Measurements from ENCODE around the gene DEDD2. TPM values are rescaled to one million over a fixed set of nuclear protein-coding genes. Genes with fewer than 3 reads are reported as not detected.

Gene DEDD2
- polyA plus RNA-seq, 1 of the 3 experiments (the other 2 are of a cell fraction), result 30.2 TPM

GRCh38 chr19:42178791-42179674, 38.4 kb downstream of the DEDD2 start:
- POLR2A ChIA-PET, result no interaction called here

GRCh38 chr19:42177686-42178019, 39.8 kb downstream of the DEDD2 start:
- Histone ChIP-seq H3K27me3 (ENCODE audit: insufficient read depth) (peaks cover 37% of the 10 kb centered on the region), H3K27ac (ENCODE audit: low read depth in 2 of 2, low read length in 1 of 2) (no peak overlapping the region)
- POLR2A ChIA-PET, result no interaction called here

More at GRCh38 chr19:42178791-42179674, 38.4 kb downstream of the DEDD2 start:
- CTCF ChIA-PET, result interaction anchor here (10.7 kb wide), 2 partner anchors 44 to 68 kb away, joined by 116 to 177 read pairs; partner anchors contain the start of gene POU2F2
- Histone ChIP-seq H3K9ac (no peak overlapping the region), H3K27me3 (ENCODE audit: insufficient read depth) (peaks cover 37% of the 10 kb centered on the region), H3K79me2 (ENCODE audit: insufficient read depth) (no peaks in the 10 kb centered on the region), H2AFZ (ENCODE audit: low read depth) (no peak overlapping the region), H3K4me1 (ENCODE audit: control insufficient read depth in 1 of 2, insufficient read depth in 2 of 2, low read depth in 1 of 2, low read length in 1 of 2) (peaks cover 0 to 7% of the 10 kb centered on the region in 2 experiments; a peak in 1 of 4 replicates), H3K27ac (ENCODE audit: low read depth in 2 of 2, low read length in 1 of 2) (no peak overlapping the region), H3K9me2 (no peaks in the 10 kb centered on the region), H3K4me3 (ENCODE audit: low read depth in 2 of 2, low read length in 1 of 2) (no peak overlapping the region; a peak in 1 of 4 replicates), H3K9me3 (no peaks in the 10 kb centered on the region), H3K36me3 (replicated peaks in 1 of 2; ENCODE audit: control insufficient read depth in 1 of 2, insufficient read depth in 2 of 2, low read length in 1 of 2) (no peaks in the 10 kb centered on the region), H4K20me1 (ENCODE audit: insufficient read depth) (no peaks in the 10 kb centered on the region), H3K4me2 (no peak overlapping the region), H3F3A (replicated peaks; ENCODE audit: insufficient read depth) (peaks cover 12% of the 10 kb centered on the region)
- TF ChIP-seq RAD21 (IDR thresholded peaks at IDR 0.05; ENCODE audit: low read length) (peak; percentile 19; the same call in 1 of the 2 replicates), CTCF (IDR thresholded peaks at IDR 0.05) (peak; percentile 50), EP300 (IDR thresholded peaks at IDR 0.05; ENCODE audit: borderline replicate concordance in 1 of 2, low read depth in 1 of 2, low read length in 1 of 2) (no peak)
- WGBS (ENCODE audit: low lambda C conversion rate), result 41% methylated on average over 13 of the region's 13 CpGs
- DNase-seq, result peak; percentile 74

More at GRCh38 chr19:42177686-42178019, 39.8 kb downstream of the DEDD2 start:
- H3K9me2 ChIP-seq, result no peaks in the 10 kb centered on the region
- peaks cover 12% of the 10 kb centered on the region for H3F3A ChIP-seq (replicated peaks; ENCODE audit: insufficient read depth)
- H3K9me3 ChIP-seq, result no peaks in the 10 kb centered on the region
- TF ChIP-seq TEAD4 (IDR thresholded peaks at IDR 0.05; ENCODE audit: borderline replicate concordance, insufficient read depth) (no peak), NRF1 (IDR thresholded peaks at IDR 0.05; ENCODE audit: low read depth, low read length) (no peak), YY1 (IDR thresholded peaks at IDR 0.05; ENCODE audit: low read depth) (no peak), GATA2 (CRISPR knock-in tag; IDR thresholded peaks at IDR 0.05) (no peak)
- H3K36me3 ChIP-seq (replicated peaks in 1 of 2; ENCODE audit: control insufficient read depth in 1 of 2, insufficient read depth in 2 of 2, low read length in 1 of 2), result no peaks in the 10 kb centered on the region
- no peak for DNase-seq
- no peak overlapping the region for H3K9ac ChIP-seq
- CTCF ChIA-PET, result interaction anchor here (0.8 to 3.9 kb wide), 8 partner anchors 19 to 102 kb away, joined by 3 to 32 read pairs (median 6); partner anchors contain the start of gene POU2F2
- peak overlapping the region; percentile 88 for H3K4me2 ChIP-seq
- WGBS (ENCODE audit: low lambda C conversion rate), result 65% methylated on average over 3 of the region's 3 CpGs
- H2AFZ ChIP-seq (ENCODE audit: low read depth), result peak overlapping the region; percentile 59; the same call in 1 of the 2 replicates
- H3K4me1 ChIP-seq (ENCODE audit: control insufficient read depth in 1 of 2, insufficient read depth in 2 of 2, low read depth in 1 of 2, low read length in 1 of 2), result peaks cover 0 to 11% of the 10 kb centered on the region in 2 experiments; a peak in 1 of 4 replicates
- H3K4me3 ChIP-seq (ENCODE audit: low read depth in 2 of 2, low read length in 1 of 2), result peak overlapping the region in 1 of 2 experiments; percentile 61; a peak in 3 of 4 replicates
- H3K79me2 ChIP-seq (ENCODE audit: insufficient read depth), result no peaks in the 10 kb centered on the region
- H4K20me1 ChIP-seq (ENCODE audit: insufficient read depth), result no peaks in the 10 kb centered on the region
